Panc1 (cell line): ENCODE data around the gene ZNF526. TPM values are rescaled to one million over a fixed set of nuclear protein-coding genes. Genes with fewer than 3 reads are reported as not detected.
A peak's percentile ranks its signal among the peaks of the same experiment; 100 is the strongest.

ENCODE experiments used
- ATAC-seq: fragments of 200-7000 bp; cut with Tn5 transposase; 2 replicates; pipeline ENCODE4 v1.9.1; 2020; ENCODE audit warnings: mild to moderate bottlenecking, moderate library complexity
- BruUV-seq: library from RNA; stranded (reverse); fragments of 400-500 nt; replicated peaks from 2 replicates; lab custom pipeline; 2021; lab: Mats Ljungman, UMichigan
- CTCF ChIA-PET: fragments of 300-600 bp; sonication (Branson Sonifier 250); formaldehyde crosslinking; loops from one replicate; lab custom pipeline; 2022; ENCODE audit warnings: antibody characterized with exemption; lab: Charles Lee
- POLR2A ChIA-PET: fragments of 300-600 bp; sonication (Branson Sonifier 250); formaldehyde crosslinking; loops from one replicate; lab custom pipeline; 2022; ENCODE audit warnings: antibody characterized with exemption; lab: Charles Lee
- DNase-seq: peaks from one replicate; pipeline ENCODE4 v3.0.0-alpha.2; 2010; ENCODE audit warnings: low read depth, low spot score
- H3K27ac ChIP-seq: 2 replicates; pipeline ENCODE4 v1.5.1; 2011; ENCODE audit warnings: mild to moderate bottlenecking, low read length, inconsistent platforms
- H3K27me3 ChIP-seq: fragments of 200-500 bp; sonication (Bioruptor generic); 2 replicates; pipeline ENCODE4 v1.6.0; 2014; ENCODE audit warnings: low read length, inconsistent platforms; ENCODE audit not compliant: control insufficient read depth, insufficient read depth
- H3K36me3 ChIP-seq: fragments of 200-500 bp; sonication (Bioruptor generic); 2 replicates; pipeline ENCODE4 v1.5.1; 2014; ENCODE audit warnings: inconsistent platforms, mild to moderate bottlenecking, low read length, moderate library complexity; ENCODE audit not compliant: control insufficient read depth, insufficient read depth
- H3K4me1 ChIP-seq: 2 replicates; pipeline ENCODE4 v1.5.1; 2011; ENCODE audit warnings: inconsistent platforms, mild to moderate bottlenecking, low read length, moderate library complexity; ENCODE audit not compliant: control insufficient read depth, insufficient read depth
- H3K4me3 ChIP-seq, 2 experiments: 2 replicates each; pipeline ENCODE4 v1.5.1; 2011 to 2012; ENCODE audit warnings: low read depth in 2 of 2, low read length in 2 of 2, mild to moderate bottlenecking in 2 of 2, inconsistent platforms in 1 of 2, moderate library complexity in 1 of 2
- H3K9me3 ChIP-seq: fragments of 200-500 bp; sonication (Bioruptor generic); 2 replicates; pipeline ENCODE4 v1.5.1; 2014; ENCODE audit warnings: low read depth, mild to moderate bottlenecking, inconsistent platforms, low read length, moderate library complexity; ENCODE audit not compliant: control insufficient read depth, insufficient read depth
- CTCF ChIP-seq: fragments of 450-650 bp; IDR thresholded peaks from 2 replicates; pipeline ENCODE4 v1.5.1; 2017; ENCODE audit warnings: mild to moderate bottlenecking
- POLR2AphosphoS5 ChIP-seq: IDR thresholded peaks from 2 replicates; pipeline ENCODE4 v1.6.1; 2012; ENCODE audit warnings: mild to moderate bottlenecking, low read depth, low read length, moderate library complexity
- REST ChIP-seq, 2 experiments: IDR thresholded peaks; 2 replicates each; pipeline ENCODE4 v1.6.1; 2011 to 2012; ENCODE audit warnings: low read depth in 2 of 2, control low read depth in 1 of 2, low read length in 1 of 2, mild to moderate bottlenecking in 1 of 2, moderate library complexity in 1 of 2; ENCODE audit not compliant: insufficient read depth in 1 of 2
- SIN3A ChIP-seq: IDR thresholded peaks from 2 replicates; pipeline ENCODE4 v1.6.1; 2012; ENCODE audit warnings: low read depth, mild to moderate bottlenecking, low read length, moderate library complexity, borderline replicate concordance; ENCODE audit not compliant: insufficient read depth
- TCF7L2 ChIP-seq: IDR thresholded peaks from 2 replicates; pipeline ENCODE4 v1.6.1; 2011; ENCODE audit warnings: mild to moderate bottlenecking, low read depth, low read length, inconsistent platforms
- in situ Hi-C: cut with HindIII; loops from 2 replicates; pipeline ENCODE4 v1.10.0; 2016; ENCODE audit warnings: low sequenced_read_pairs, low pct_unique_long_range_greater_than_20kb
- intact Hi-C: fragments of 100-400 bp; cut with micrococcal nuclease; formaldehyde crosslinking; loops from one replicate; pipeline ENCODE4 v1.10.0; 2022; ENCODE audit not compliant: unreplicated experiment
- total RNA-seq: library from RNA; stranded (reverse); gene quantifications from one replicate; pipeline ENCODE4 v1.2.1, GENCODE V29; 2021; ENCODE audit not compliant: unreplicated experiment

The ZNF526 gene
- total RNA-seq, 1 experiment from 2014 or later = 10.5 TPM

DNA sequence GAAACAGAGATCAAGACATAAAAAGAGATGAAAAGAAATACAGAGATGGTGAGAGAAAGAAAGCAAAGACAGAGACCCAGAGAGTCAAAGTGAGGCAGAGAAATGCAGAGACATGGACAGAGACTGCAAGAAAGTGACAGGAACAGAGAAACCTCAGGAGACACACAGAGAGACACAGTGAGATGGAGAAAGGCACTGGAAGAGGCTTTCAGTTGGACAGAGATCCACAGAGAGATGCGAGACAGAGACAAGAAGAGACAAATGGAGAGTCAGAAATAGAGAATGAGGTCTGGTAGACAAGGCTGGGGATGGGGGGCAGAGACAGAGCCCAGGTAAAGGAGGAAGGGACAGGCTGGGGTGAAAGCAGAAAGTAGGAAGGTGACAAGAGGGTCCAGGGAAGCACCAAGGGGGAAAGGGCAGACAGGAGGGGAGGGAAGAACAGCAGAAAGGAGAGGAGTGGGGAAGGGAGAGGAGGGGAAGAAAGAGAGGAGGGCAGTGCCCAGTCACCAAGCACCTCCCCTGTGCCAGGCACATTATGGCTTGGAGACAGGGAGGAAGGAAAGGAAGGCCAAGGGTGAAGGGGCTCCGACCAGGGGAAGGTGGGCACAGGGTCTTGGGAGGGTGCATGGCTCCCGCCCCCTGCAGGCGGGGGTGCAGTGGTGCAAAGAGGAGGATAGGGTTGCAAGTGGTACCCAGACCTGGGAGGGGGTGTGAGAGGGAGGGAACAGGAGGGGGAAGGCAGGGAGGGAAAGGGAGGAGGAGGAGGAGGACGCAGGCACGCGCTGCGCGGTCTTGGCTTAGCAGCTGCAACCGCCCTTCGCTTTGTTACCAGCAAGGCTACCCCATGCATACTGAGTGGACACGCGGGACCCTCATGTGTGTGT, 41.1 kb upstream of the ZNF526 start:
- intact Hi-C loops (no loop called here), in situ Hi-C loops (no loop called here)
- TF ChIP-seq CTCF (peak; percentile 48), SIN3A (no peak), POLR2AphosphoS5 (no peak)
- BruUV-seq = no TSS peak
- Histone ChIP-seq H3K27ac (no peak overlapping the region), H3K4me3 (no peak overlapping the region), H3K27me3 (peaks cover 15% of the 10 kb centered on the region), H3K9me3 (no peaks in the 10 kb centered on the region), H3K4me1 (no peaks in the 10 kb centered on the region), H3K36me3 (no peaks in the 10 kb centered on the region)
- DNase-seq (no peak), ATAC-seq (no peak)
- ChIA-PET CTCF (no interaction called here), POLR2A (no interaction called here)

GRCh38 chr19:42184401-42184861, 35.7 kb upstream of the ZNF526 start:
- H3K9me3 ChIP-seq = no peaks in the 10 kb centered on the region
- H3K36me3 ChIP-seq = no peaks in the 10 kb centered on the region
- H3K27ac ChIP-seq = no peak overlapping the region
- in situ Hi-C loops (no loop called here), intact Hi-C loops (loop anchor here (2.0 kb wide), 1 partner anchor 52 kb away; the partner anchor contains the start of gene POU2F2)
- no peaks in the 10 kb centered on the region for H3K27me3 ChIP-seq
- DNase-seq = no peak
- H3K4me3 ChIP-seq = no peak overlapping the region
- ChIA-PET CTCF (no interaction called here), POLR2A (no interaction called here)
- peak; percentile 95 for ATAC-seq
- BruUV-seq = no TSS peak
- H3K4me1 ChIP-seq = no peaks in the 10 kb centered on the region
- TF ChIP-seq TCF7L2 (no peak), CTCF (peak; percentile 85), SIN3A (no peak)

DNA sequence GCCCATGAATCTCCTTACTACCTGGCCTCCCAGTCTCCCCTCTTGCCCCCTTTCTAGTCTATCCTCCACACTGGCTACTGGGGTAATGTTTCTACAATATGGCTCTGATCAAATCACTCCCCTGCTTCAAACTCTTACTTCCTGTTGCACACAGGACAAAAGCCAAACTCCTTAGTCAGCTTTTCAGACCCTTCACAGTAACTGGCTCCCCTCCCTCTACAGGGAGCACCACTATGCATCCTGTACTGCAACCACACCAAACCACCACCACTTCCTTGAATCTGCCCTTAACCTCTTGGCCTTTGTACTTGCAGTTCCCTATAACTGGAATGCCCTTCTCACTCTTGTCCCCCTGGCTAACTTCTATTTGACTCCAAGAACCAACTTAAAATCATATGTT, 34.8 kb upstream of the ZNF526 start:
- ATAC-seq = no peak
- no TSS peak for BruUV-seq
- Histone ChIP-seq H3K4me1 (no peaks in the 10 kb centered on the region), H3K27ac (no peak overlapping the region), H3K4me3 (no peak overlapping the region), H3K27me3 (no peaks in the 10 kb centered on the region), H3K9me3 (no peaks in the 10 kb centered on the region), H3K36me3 (no peaks in the 10 kb centered on the region)
- no peak for TF ChIP-seq CTCF
- no peak for TF ChIP-seq REST (IDR thresholded peaks at IDR 0.05; ENCODE audit: insufficient read depth in 1 of 2, low read depth in 2 of 2, low read length in 1 of 2)
- TF ChIP-seq TCF7L2 = no peak
- TF ChIP-seq SIN3A = no peak
- in situ Hi-C loops (no loop called here), intact Hi-C loops (loop anchor here (2.0 kb wide), 1 partner anchor 52 kb away; the partner anchor contains the start of gene POU2F2)
- ChIA-PET CTCF (no interaction called here), POLR2A (no interaction called here)
- DNase-seq = no peak
